ENCODE results near the gene GIMAP7. TPM values are rescaled to one million over a fixed set of nuclear protein-coding genes. Genes with fewer than 3 reads are reported as not detected.

The GIMAP7 gene
- total and polyA plus RNA-seq, 2 donors (not counting 1 experiment from before 2014, with no cell fraction given) = 0.16 to 0.30 TPM

GRCh38 chr7:150502519-150502918 is 12.2 kb upstream of the GIMAP7 start:
- Histone ChIP-seq H3K36me3 (replicated peaks in 1 of 2; ENCODE audit: control extremely low read depth in 1 of 2, control insufficient read depth in 1 of 2, extremely low read depth in 1 of 2, insufficient read depth in 2 of 2, low read length in 1 of 2) (no peaks in the 10 kb centered on the region), H4K20me1 (ENCODE audit: control insufficient read depth, insufficient read depth, low read length, poor library complexity, severe bottlenecking) (no peaks in the 10 kb centered on the region), H3K79me2 (ENCODE audit: control insufficient read depth, insufficient read depth, low read length) (no peaks in the 10 kb centered on the region), H3K27ac (ENCODE audit: low read length in 2 of 2) (no peak overlapping the region), H3K27me3 (replicated peaks in 1 of 4; ENCODE audit: control extremely low read depth in 1 of 4, control insufficient read depth in 3 of 4, insufficient read depth in 4 of 4, low read length in 3 of 4) (no peaks in the 10 kb centered on the region), H3K9me3 (ENCODE audit: control extremely low read depth in 1 of 3, control insufficient read depth in 2 of 3, insufficient read depth in 1 of 3, low read length in 2 of 3) (no peaks in the 10 kb centered on the region), H3K4me2 (replicated peaks; ENCODE audit: low read depth, low read length, poor library complexity, severe bottlenecking) (no peak overlapping the region), H3K9ac (ENCODE audit: low read length) (no peak overlapping the region), H3K4me1 (ENCODE audit: control insufficient read depth in 2 of 2, insufficient read depth in 2 of 2, low read length in 2 of 2) (no peaks in the 10 kb centered on the region), H3K4me3 (ENCODE audit: control extremely low read depth in 1 of 5, extremely low read depth in 1 of 5, insufficient read depth in 1 of 5, low read depth in 2 of 5, low read length in 4 of 5) (no peak overlapping the region), H2AFZ (ENCODE audit: insufficient read depth, low read depth, low read length, poor library complexity, severe bottlenecking) (no peak overlapping the region)
- Mint-ChIP-seq H3K4me3 (no peak overlapping the region), H3K27ac (no peak overlapping the region), H3K9me3 (ENCODE audit: insufficient read depth) (peaks cover 10% of the 10 kb centered on the region), H3K27me3 (peaks cover 9% of the 10 kb centered on the region), H3K4me1 (no peaks in the 10 kb centered on the region)
- TF ChIP-seq CTCF (IDR thresholded peaks at IDR 0.05) (no peak), EZH2 (IDR thresholded peaks at IDR 0.05; ENCODE audit: borderline replicate concordance, insufficient read depth, low read depth, low read length, poor library complexity, severe bottlenecking) (no peak)
- no peak for ATAC-seq (ENCODE audit: low read depth)
- ChIA-PET CTCF (no interaction called here), POLR2A (no interaction called here)
- DNase-seq = no peak
- intact Hi-C loops (cut with micrococcal nuclease) = no loop called here

- DNase-seq (no peak), ATAC-seq (ENCODE audit: low read depth) (no peak)
- intact Hi-C loops (cut with micrococcal nuclease) = no loop called here
These were observed 11.5 kb upstream of the GIMAP7 start for GRCh38 chr7:150503155-150503554.

More at GRCh38 chr7:150503155-150503554, 11.5 kb upstream of the GIMAP7 start:
- Histone ChIP-seq H3K4me1 (ENCODE audit: control insufficient read depth in 2 of 2, insufficient read depth in 2 of 2, low read length in 2 of 2) (no peaks in the 10 kb centered on the region), H2AFZ (ENCODE audit: insufficient read depth, low read depth, low read length, poor library complexity, severe bottlenecking) (no peak overlapping the region), H3K9ac (ENCODE audit: low read length) (no peak overlapping the region), H3K4me3 (ENCODE audit: control extremely low read depth in 1 of 5, extremely low read depth in 1 of 5, insufficient read depth in 1 of 5, low read depth in 2 of 5, low read length in 4 of 5) (no peak overlapping the region), H4K20me1 (ENCODE audit: control insufficient read depth, insufficient read depth, low read length, poor library complexity, severe bottlenecking) (no peaks in the 10 kb centered on the region), H3K36me3 (replicated peaks in 1 of 2; ENCODE audit: control extremely low read depth in 1 of 2, control insufficient read depth in 1 of 2, extremely low read depth in 1 of 2, insufficient read depth in 2 of 2, low read length in 1 of 2) (no peaks in the 10 kb centered on the region), H3K79me2 (ENCODE audit: control insufficient read depth, insufficient read depth, low read length) (no peaks in the 10 kb centered on the region), H3K27me3 (replicated peaks in 1 of 4; ENCODE audit: control extremely low read depth in 1 of 4, control insufficient read depth in 3 of 4, insufficient read depth in 4 of 4, low read length in 3 of 4) (no peaks in the 10 kb centered on the region), H3K4me2 (replicated peaks; ENCODE audit: low read depth, low read length, poor library complexity, severe bottlenecking) (no peak overlapping the region), H3K27ac (ENCODE audit: low read length in 2 of 2) (no peak overlapping the region), H3K9me3 (ENCODE audit: control extremely low read depth in 1 of 3, control insufficient read depth in 2 of 3, insufficient read depth in 1 of 3, low read length in 2 of 3) (no peaks in the 10 kb centered on the region)
- 20% methylated on average over 1 of the region's 4 CpGs for WGBS (ENCODE audit: insufficient coverage)
- Mint-ChIP-seq H3K4me3 (no peak overlapping the region), H3K9me3 (ENCODE audit: insufficient read depth) (peaks cover 8% of the 10 kb centered on the region), H3K27me3 (peaks cover 6% of the 10 kb centered on the region), H3K4me1 (no peaks in the 10 kb centered on the region), H3K27ac (no peak overlapping the region)
- ChIA-PET POLR2A (no interaction called here), CTCF (no interaction called here)
- TF ChIP-seq CTCF (IDR thresholded peaks at IDR 0.05) (no peak), EZH2 (IDR thresholded peaks at IDR 0.05; ENCODE audit: borderline replicate concordance, insufficient read depth, low read depth, low read length, poor library complexity, severe bottlenecking) (no peak)
